ENCODE results near the gene DHX35.
"Not testable (repeated sequence)": the region's sequence is repeated elsewhere in the genome, so short reads cannot be mapped to it uniquely, and the experiment has no call there.

DNA sequence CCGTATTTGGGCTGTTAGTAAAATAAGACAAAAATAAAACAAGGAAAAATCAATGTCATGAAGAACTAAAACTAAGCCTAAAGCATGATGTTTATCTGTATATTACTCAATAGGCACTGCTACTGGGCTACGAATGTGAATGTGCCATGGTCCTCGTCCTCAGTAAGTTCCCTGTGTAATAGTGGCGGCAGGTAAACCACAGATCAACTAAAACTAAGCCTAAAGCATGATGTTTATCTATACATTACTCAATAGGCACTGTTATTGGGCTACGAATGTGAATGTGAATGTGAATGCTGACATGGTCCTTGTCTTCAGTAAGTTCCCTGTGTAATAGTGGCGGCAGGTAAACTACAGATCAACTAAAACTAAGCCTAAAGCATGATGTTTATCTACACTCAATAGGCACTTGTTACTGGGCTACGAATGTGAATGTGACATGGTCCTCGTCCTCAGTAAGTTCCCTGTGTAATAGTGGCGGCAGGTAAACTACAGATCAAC lies 1.9 kb upstream of the DHX35 start:
- TF ChIP-seq EZH2 (IDR thresholded peaks at IDR 0.05); POLR2AphosphoS5 (IDR thresholded peaks at IDR 0.05; ENCODE audit: borderline replicate concordance, low read depth, low read length): not testable (repeated sequence)

All from SK-N-MC (cell line).